GM18873 (cell line): ENCODE data around the gene PITPNM2.
"Not testable (repeated sequence)": the region's sequence is repeated elsewhere in the genome, so short reads cannot be mapped to it uniquely, and the experiment has no call there.

Experiments used
- ATAC-seq: cut with Tn5 transposase; IDR thresholded peaks from one replicate; pipeline ENCODE4 v1.9.1; 2021; ENCODE audit warnings: mild to moderate bottlenecking, moderate library complexity, moderate number of reproducible peaks; ENCODE audit not compliant: unreplicated experiment, low FRiP score

PITPNM2 gene

GRCh38 chr12:123122626-123123025 is 28.3 kb downstream of the PITPNM2 start:
- no peak for ATAC-seq

- no peak for ATAC-seq
Observed at GRCh38 chr12:123121670-123122069, 29.2 kb downstream of the PITPNM2 start.

DNA sequence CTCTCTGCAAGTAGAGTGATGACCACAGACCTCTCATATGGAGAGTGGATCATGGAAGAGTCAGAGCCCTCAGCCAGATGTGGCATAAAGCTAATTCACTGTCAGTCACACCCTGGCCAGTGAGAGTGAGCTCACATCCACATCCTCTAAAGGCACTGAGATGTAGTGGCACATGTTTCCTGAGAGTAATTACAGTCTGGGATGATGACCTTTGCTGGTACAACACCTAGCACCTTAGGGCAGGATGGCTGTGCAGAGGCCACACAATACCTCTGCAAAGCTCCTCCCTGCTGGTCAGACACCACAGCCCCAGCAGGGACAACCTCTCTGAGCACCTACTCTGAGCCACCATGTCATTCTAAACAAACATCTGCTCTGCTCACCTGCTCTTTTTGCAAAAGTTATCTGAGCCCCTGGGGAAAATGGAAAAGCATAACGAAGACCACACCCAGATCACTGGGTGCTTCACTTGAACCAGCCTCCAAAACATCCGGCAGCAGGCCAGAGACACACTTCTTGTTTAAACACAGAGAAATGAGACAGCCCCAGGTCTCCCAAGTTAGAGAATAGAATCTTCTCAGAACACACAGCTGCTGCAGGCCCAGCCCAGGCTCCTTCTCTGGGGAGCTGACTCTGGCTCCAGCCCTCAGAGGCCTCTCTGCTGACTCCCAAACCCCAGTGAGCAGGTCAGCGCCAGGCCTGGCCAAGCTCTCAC is 30.3 kb downstream of the PITPNM2 start:
- no peak for ATAC-seq

- ATAC-seq, result peak; percentile 80
Observed at GRCh38 chr12:123119808-123120207, 31.1 kb downstream of the PITPNM2 start.

GRCh38 chr12:123118497-123118896 is 32.4 kb downstream of the PITPNM2 start:
- ATAC-seq, result no peak

GRCh38 chr12:123115409-123116121 is 35.3 kb downstream of the PITPNM2 start:
- ATAC-seq, result no peak

GRCh38 chr12:123114304-123115083 is 36.4 kb downstream of the PITPNM2 start:
- ATAC-seq, result no peak

DNA sequence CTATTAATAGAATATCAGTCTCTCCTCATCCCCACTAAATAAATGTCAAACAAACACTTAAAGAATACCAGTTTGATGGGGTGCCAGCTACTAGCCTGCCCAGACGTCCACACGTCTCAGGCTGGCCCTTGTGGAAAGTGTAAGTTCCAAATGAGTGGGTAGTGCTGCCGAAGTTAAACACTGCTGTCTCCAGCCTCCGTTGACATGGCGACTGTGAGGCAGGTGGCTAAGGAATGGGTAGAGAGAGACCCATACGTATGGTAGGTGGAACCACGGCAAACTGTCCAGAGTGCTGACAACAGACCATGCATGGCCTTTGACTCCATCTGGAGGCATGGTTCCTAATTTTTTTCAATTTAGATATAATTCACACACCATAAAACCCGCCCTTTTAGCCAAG is 37.9 kb downstream of the PITPNM2 start:
- ATAC-seq, result no peak

DNA sequence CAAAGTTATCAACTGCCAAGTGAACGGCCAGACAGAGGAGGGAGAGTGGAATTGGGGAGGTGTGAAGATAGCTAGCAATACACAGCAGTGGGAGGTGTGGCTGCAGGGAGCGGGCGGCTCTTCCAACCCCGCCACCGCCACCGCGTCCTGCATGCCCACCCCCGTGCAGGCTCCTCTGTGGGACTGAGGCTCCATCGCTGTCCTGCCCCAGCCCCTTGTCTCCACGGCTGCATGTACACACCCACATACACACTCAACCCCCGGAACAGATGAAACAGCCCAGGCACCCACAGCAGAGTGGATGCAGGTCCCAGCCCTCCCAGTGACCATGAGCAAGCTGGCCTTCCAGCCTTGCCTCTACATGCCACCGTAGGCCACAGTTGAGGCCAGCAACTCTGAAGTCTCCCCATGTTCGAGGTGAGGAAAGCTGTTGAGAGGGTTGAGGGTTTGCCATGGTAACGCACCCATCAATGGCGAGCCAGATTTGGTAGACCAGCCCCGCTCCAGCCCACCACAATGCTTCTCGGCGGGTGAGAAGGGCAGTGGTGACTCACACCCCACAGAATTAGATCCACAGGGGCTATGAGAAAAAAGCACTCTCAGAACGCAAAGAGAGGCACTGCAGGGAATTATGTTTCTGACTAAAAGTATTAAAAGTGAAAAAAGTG is 39.3 kb downstream of the PITPNM2 start:
- no peak for ATAC-seq

DNA sequence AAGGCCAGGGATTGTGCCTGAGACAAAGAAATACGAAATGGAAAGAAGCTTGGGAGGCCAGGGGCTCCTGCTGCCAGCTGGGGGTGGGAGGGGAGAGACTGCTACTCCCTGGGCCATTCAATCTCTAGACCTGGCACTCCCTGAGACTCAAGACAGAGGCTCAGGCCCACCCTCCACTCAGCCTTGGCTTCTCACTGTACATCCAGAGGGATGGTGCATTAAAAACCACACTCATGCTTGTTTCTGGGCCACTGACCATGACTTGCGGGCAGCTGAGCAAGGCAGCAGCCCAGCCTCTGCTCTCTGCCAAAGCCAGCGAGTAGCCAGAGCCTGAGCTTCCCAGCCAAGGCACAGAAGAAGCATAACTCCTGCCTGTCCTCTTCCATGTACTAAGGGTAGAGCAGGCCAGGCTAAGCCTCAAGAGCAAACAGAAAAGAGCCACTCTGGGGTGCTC is 41.5 kb downstream of the PITPNM2 start:
- ATAC-seq, result no peak

- no peak for ATAC-seq
Observed at GRCh38 chr12:123108682-123109066, 42.2 kb downstream of the PITPNM2 start.

- ATAC-seq, result no peak
Observed at GRCh38 chr12:123107926-123108681, 42.8 kb downstream of the PITPNM2 start.

- no peak for ATAC-seq
Observed at GRCh38 chr12:123106640-123107359, 44.1 kb downstream of the PITPNM2 start.

- ATAC-seq, result no peak
Observed at GRCh38 chr12:123105211-123105826, 45.6 kb downstream of the PITPNM2 start.

- ATAC-seq, result no peak
Observed at GRCh38 chr12:123104809-123105208, 46.1 kb downstream of the PITPNM2 start.

DNA sequence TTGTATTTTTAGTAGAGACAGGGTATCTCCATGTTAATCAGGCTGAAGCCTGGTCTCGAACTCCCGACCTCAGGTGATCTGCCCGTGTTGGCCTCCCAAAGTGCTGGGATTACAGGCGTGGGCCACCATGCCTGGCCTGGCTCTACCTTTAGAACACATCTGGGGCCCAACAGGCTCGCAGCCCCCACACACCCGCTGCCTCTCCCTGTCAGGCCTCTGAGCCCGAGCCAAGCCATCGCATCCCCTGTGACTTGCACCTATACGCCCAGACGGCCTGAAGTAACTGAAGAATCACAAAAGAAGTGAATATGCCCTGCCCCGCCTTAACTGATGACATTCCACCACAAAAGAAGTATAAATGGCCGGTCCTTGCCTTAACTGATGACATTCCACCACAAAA is 46.8 kb downstream of the PITPNM2 start:
- ATAC-seq, result not testable (repeated sequence)

- ATAC-seq, result no peak
Observed at GRCh38 chr12:123102781-123103503, 47.9 kb downstream of the PITPNM2 start.

DNA sequence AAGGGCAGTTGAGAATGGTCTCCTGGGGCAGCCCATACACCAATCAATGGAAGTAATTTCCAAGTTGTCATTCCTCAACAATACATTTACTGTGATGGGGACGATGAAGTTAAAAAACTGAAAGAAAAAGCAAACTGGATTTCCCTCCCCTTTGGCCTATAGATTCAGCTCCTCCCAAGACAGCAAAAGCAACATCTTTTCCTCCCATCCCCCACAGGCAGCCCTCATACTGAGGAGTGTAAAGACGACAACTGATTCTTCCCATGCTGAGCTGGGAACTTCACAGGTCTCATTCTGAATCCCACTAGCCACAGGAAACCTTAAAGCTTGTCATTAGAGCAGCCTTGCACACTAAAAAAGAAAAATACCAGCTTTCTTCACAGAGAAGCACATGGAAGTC is 48.5 kb downstream of the PITPNM2 start:
- no peak for ATAC-seq
